Endothelial cell of umbilical vein (primary cell): Measurements from ENCODE around the gene NDUFA13. TPM values are rescaled to one million over a fixed set of nuclear protein-coding genes. Genes with fewer than 3 reads are reported as not detected.

Experiments
- polyA plus RNA-seq, 4 experiments: library from polyadenylated mRNA; depleted of rRNA in 3 of 4; stranded (reverse) in 3 of 4; unstranded in 1 of 4; fragments of >200 nt; gene quantifications; 2 replicates each; pipeline versions ENCODE4 v1.2.1 to v1.2.3, GENCODE V29; 2011 to 2012; ENCODE audit warnings: missing spikeins in 1 of 4
- total RNA-seq: library from RNA; stranded (reverse); gene quantifications from 2 replicates; pipeline ENCODE4 v1.2.3, GENCODE V29; 2021

The NDUFA13 gene
- total and polyA plus RNA-seq, 2 donors (not counting 3 experiments of a cell fraction or from before 2014, with no cell fraction given) = 246 to 799 TPM

Other genes starting within 250 kb of the NDUFA13 start
- not detected in 2 replicates for gene TM6SF2, start 242.9 kb upstream of the NDUFA13 start, total RNA-seq
- 0.10 and 0.21 TPM in 2 replicates for gene TM6SF2, start 242.9 kb upstream of the NDUFA13 start, polyA plus RNA-seq
- gene SUGP1, start 195.7 kb upstream of the NDUFA13 start, total RNA-seq = 59.9 and 64.7 TPM in 2 replicates
- gene SUGP1, start 195.7 kb upstream of the NDUFA13 start, polyA plus RNA-seq = 38.2 and 41.0 TPM in 2 replicates
- gene MAU2, start 195.4 kb upstream of the NDUFA13 start, total RNA-seq = 57.3 and 70.0 TPM in 2 replicates
- 36.9 and 43.4 TPM in 2 replicates for gene MAU2, start 195.4 kb upstream of the NDUFA13 start, polyA plus RNA-seq
- 134 and 138 TPM in 2 replicates for gene GATAD2A, start 110.5 kb upstream of the NDUFA13 start, total RNA-seq
- gene GATAD2A, start 110.5 kb upstream of the NDUFA13 start, polyA plus RNA-seq = 26.2 and 27.3 TPM in 2 replicates
- 0.35 and 0.82 TPM in 2 replicates for gene TSSK6, start 677 bp upstream of the NDUFA13 start, total RNA-seq
- gene TSSK6, start 677 bp upstream of the NDUFA13 start, polyA plus RNA-seq = 0.76 and 1.7 TPM in 2 replicates
- gene YJEFN3, start 12.7 kb downstream of the NDUFA13 start, total RNA-seq = 2.1 and 2.4 TPM in 2 replicates
- 1.9 and 2.7 TPM in 2 replicates for gene YJEFN3, start 12.7 kb downstream of the NDUFA13 start, polyA plus RNA-seq
- not detected in 2 replicates for gene CILP2, start 22.0 kb downstream of the NDUFA13 start, total RNA-seq
- gene CILP2, start 22.0 kb downstream of the NDUFA13 start, polyA plus RNA-seq = 0.01 and 0.03 TPM in 2 replicates
- not detected in 2 replicates for gene PBX4, start 102.5 kb downstream of the NDUFA13 start, total RNA-seq
- not detected in 2 replicates for gene PBX4, start 102.5 kb downstream of the NDUFA13 start, polyA plus RNA-seq
- 5.0 and 5.1 TPM in 2 replicates for gene LPAR2, start 112.0 kb downstream of the NDUFA13 start, total RNA-seq
- 4.7 and 6.3 TPM in 2 replicates for gene LPAR2, start 112.0 kb downstream of the NDUFA13 start, polyA plus RNA-seq
- gene GMIP, start 127.4 kb downstream of the NDUFA13 start, total RNA-seq = 19.8 and 26.0 TPM in 2 replicates
- gene GMIP, start 127.4 kb downstream of the NDUFA13 start, polyA plus RNA-seq = 7.8 and 7.9 TPM in 2 replicates
- gene ATP13A1, start 147.5 kb downstream of the NDUFA13 start, total RNA-seq = 48.7 and 56.8 TPM in 2 replicates
- gene ATP13A1, start 147.5 kb downstream of the NDUFA13 start, polyA plus RNA-seq = 36.9 and 44.9 TPM in 2 replicates
- gene ZNF101, start 152.6 kb downstream of the NDUFA13 start, total RNA-seq = 10.6 and 12.8 TPM in 2 replicates
- gene ZNF101, start 152.6 kb downstream of the NDUFA13 start, polyA plus RNA-seq = 2.8 TPM in 2 replicates
- 2.1 and 2.6 TPM in 2 replicates for gene ZNF14, start 216.9 kb downstream of the NDUFA13 start, total RNA-seq
- 0.53 and 0.65 TPM in 2 replicates for gene ZNF14, start 216.9 kb downstream of the NDUFA13 start, polyA plus RNA-seq